Gastroesophageal sphincter (tissue), 4 donors: ENCODE results near the gene MMEL1. TPM values are rescaled to one million over a fixed set of nuclear protein-coding genes. Genes with fewer than 3 reads are reported as not detected.
A peak's percentile ranks its signal among the peaks of the same experiment; 100 is the strongest.

ENCODE experiments used
- ATAC-seq: fragments of 150-250 bp; one replicate; pipeline ENCODE4 v1.9.1; 2016; ENCODE audit warnings: mild to moderate bottlenecking, moderate library complexity
- H3K27ac ChIP-seq, 4 donors: fragments of 200-600 bp; sonication (generic) in 3 of 4; 1 replicate in 3 of 4; 2 replicates in 1 of 4; pipeline ENCODE4 v1.5.1; 2016 to 2019
- H3K27me3 ChIP-seq: fragments of 200-600 bp; sonication (generic); one replicate; pipeline ENCODE4 v1.5.1; 2019
- H3K36me3 ChIP-seq, 2 donors: fragments of 200-600 bp; sonication (generic); one replicate each; pipeline ENCODE4 v1.5.1; 2019; ENCODE audit warnings: control low read depth in 1 of 2
- H3K4me1 ChIP-seq, 3 donors: fragments of 200-600 bp; sonication (generic); 1 replicate in 2 of 3; 2 replicates in 1 of 3; pipeline ENCODE4 v1.5.1; 2016 to 2019; ENCODE audit warnings: control low read depth in 2 of 3
- H3K4me3 ChIP-seq, 2 donors: fragments of 200-600 bp; sonication (generic); one replicate each; pipeline ENCODE4 v1.5.1; 2019; ENCODE audit warnings: mild to moderate bottlenecking in 1 of 2, moderate library complexity in 1 of 2
- H3K9me3 ChIP-seq, 3 donors: fragments of 200-600 bp; sonication (generic); one replicate each; pipeline ENCODE4 v1.5.1; 2017 to 2019; ENCODE audit warnings: control low read depth in 2 of 3
- CTCF ChIP-seq, 4 experiments: fragments of 200-600 bp in 2 of 4; fragments of 450-650 bp in 2 of 4; sonication (generic) in 1 of 4; IDR thresholded peaks; one replicate each; pipeline ENCODE4 v1.5.1; 2017 to 2019; ENCODE audit warnings: antibody characterized with exemption in 4 of 4, mild to moderate bottlenecking in 2 of 4, moderate library complexity in 2 of 4
- EP300 ChIP-seq: sonication (generic); formaldehyde crosslinking; IDR thresholded peaks from one replicate; pipeline ENCODE4 v1.6.1; 2017; ENCODE audit warnings: antibody characterized with exemption, mild to moderate bottlenecking
- POLR2A ChIP-seq, 2 donors: fragments of 450-650 bp; IDR thresholded peaks; one replicate each; pipeline ENCODE4 v1.6.1; 2017; ENCODE audit warnings: antibody characterized with exemption in 2 of 2, mild to moderate bottlenecking in 2 of 2, moderate library complexity in 1 of 2
- POLR2AphosphoS5 ChIP-seq: sonication (generic); formaldehyde crosslinking; IDR thresholded peaks from one replicate; pipeline ENCODE4 v1.6.1; 2017; ENCODE audit warnings: antibody characterized with exemption
- WGBS, 2 donors: methylation state at CpG; one replicate each; pipeline ENCODE4 v1.1.5; 2018; ENCODE audit warnings: low coverage in 1 of 2; 5-methylcytosine and 5-hydroxymethylcytosine counted together
- total RNA-seq, 4 donors: library from RNA; depleted of rRNA; stranded (reverse); fragments of >200 nt; gene quantifications; one replicate each; pipeline ENCODE4 v1.1.0, GENCODE V29; 2016

Gene MMEL1
- total RNA-seq, 4 donors from 2014 or later: 1.4 to 3.9 (median 2.1) TPM; not detected in 1

GRCh38 chr1:2642131-2642559 is 9.3 kb upstream of the MMEL1 start:
- peak; percentile 11 for ATAC-seq
- peak overlapping the region in 3 of 4 donors; percentile 75 to 88 (median 85) for H3K27ac ChIP-seq

GRCh38 chr1:2641381-2642130 is 8.7 kb upstream of the MMEL1 start:
- no CpG with 5 or more reads among the region's 34 CpGs for WGBS, 2 donors
- Histone ChIP-seq H3K27ac (peak overlapping the region in 1 of 4 donors; percentile 88), H3K4me3 (peak overlapping the region in 1 of 2 donors; percentile 96), H3K27me3 (peaks cover 20% of the 10 kb centered on the region), H3K4me1 (peaks cover 0 to 25% (median 17%) of the 10 kb centered on the region in 3 donors), H3K9me3 (peaks cover 0 to 9% (median 0%) of the 10 kb centered on the region in 3 donors), H3K36me3 (no peaks in the 10 kb centered on the region)
- no peak for ATAC-seq
- TF ChIP-seq EP300 (no peak), CTCF (IDR thresholded peaks at IDR 0.05) (no peak), POLR2AphosphoS5 (no peak), POLR2A (IDR thresholded peaks at IDR 0.05) (no peak)

More at GRCh38 chr1:2642131-2642559, 9.3 kb upstream of the MMEL1 start:
- Histone ChIP-seq H3K27me3 (peaks cover 14% of the 10 kb centered on the region), H3K36me3 (no peaks in the 10 kb centered on the region), H3K4me1 (peaks cover 0 to 25% (median 17%) of the 10 kb centered on the region in 3 donors), H3K4me3 (peak overlapping the region; percentile 92 to 96), H3K9me3 (peaks cover 0 to 15% (median under 1%) of the 10 kb centered on the region in 3 donors)
- 42% methylated on average over 6 of the region's 11 CpGs; no CpG with 5 or more reads in 1 of the 2 donors for WGBS, 2 donors
- TF ChIP-seq POLR2A (IDR thresholded peaks at IDR 0.05) (no peak), EP300 (no peak), CTCF (IDR thresholded peaks at IDR 0.05) (no peak), POLR2AphosphoS5 (no peak)

GRCh38 chr1:2640626-2641025 is 7.8 kb upstream of the MMEL1 start:
- H3K4me1 ChIP-seq: peaks cover 0 to 25% (median 17%) of the 10 kb centered on the region in 3 donors
- H3K27me3 ChIP-seq: peaks cover 29% of the 10 kb centered on the region
- no peaks in the 10 kb centered on the region for H3K9me3 ChIP-seq
- H3K27ac ChIP-seq: no peak overlapping the region
- no CpG with 5 or more reads among the region's 3 CpGs for WGBS, 2 donors
- ATAC-seq: no peak
- H3K4me3 ChIP-seq: no peak overlapping the region
- TF ChIP-seq EP300 (no peak), CTCF (IDR thresholded peaks at IDR 0.05) (no peak), POLR2A (IDR thresholded peaks at IDR 0.05) (no peak), POLR2AphosphoS5 (no peak)
- no peaks in the 10 kb centered on the region for H3K36me3 ChIP-seq

- Histone ChIP-seq H3K27ac (no peak overlapping the region), H3K4me3 (no peak overlapping the region), H3K27me3 (peaks cover 36% of the 10 kb centered on the region), H3K9me3 (no peaks in the 10 kb centered on the region), H3K36me3 (no peaks in the 10 kb centered on the region), H3K4me1 (peaks cover 0 to 25% (median 17%) of the 10 kb centered on the region in 3 donors)
- WGBS, 2 donors: 63 to 90% methylated on average over 2 to 8 of the region's 26 CpGs
- ATAC-seq: no peak
- TF ChIP-seq CTCF (IDR thresholded peaks at IDR 0.05): no peak
- TF ChIP-seq POLR2A (IDR thresholded peaks at IDR 0.05): no peak
- no peak for TF ChIP-seq EP300
- no peak for TF ChIP-seq POLR2AphosphoS5
These were observed 7.0 kb upstream of the MMEL1 start for GRCh38 chr1:2639607-2640521.
